Tibial nerve (tissue), 4 donors: ENCODE measurements around the gene SLC7A9. TPM values are rescaled to one million over a fixed set of nuclear protein-coding genes. Genes with fewer than 3 reads are reported as not detected.

Experiments used
- DNase-seq, 2 donors: peaks; one replicate each; pipeline ENCODE4 v3.0.0-alpha.2; 2019; ENCODE audit warnings: low spot score in 2 of 2
- H3K27ac ChIP-seq, 4 donors: fragments of 200-600 bp; sonication (generic) in 3 of 4; one replicate each; pipeline ENCODE4 v1.5.1; 2017 to 2019; ENCODE audit warnings: mild to moderate bottlenecking in 1 of 4
- H3K27me3 ChIP-seq, 2 donors: fragments of 200-600 bp; sonication (generic) in 1 of 2; one replicate each; pipeline versions ENCODE4 v1.5.1 to v1.6.0; 2017 to 2019
- H3K36me3 ChIP-seq, 3 donors: fragments of 200-600 bp; sonication (generic); one replicate each; pipeline ENCODE4 v1.5.1; 2018 to 2019
- H3K4me1 ChIP-seq, 4 donors: fragments of 200-600 bp; sonication (generic) in 3 of 4; one replicate each; pipeline ENCODE4 v1.5.1; 2017 to 2019
- H3K4me3 ChIP-seq, 4 donors: fragments of 200-600 bp; sonication (generic) in 3 of 4; one replicate each; pipeline ENCODE4 v1.5.1; 2017 to 2019; ENCODE audit warnings: mild to moderate bottlenecking in 1 of 4, moderate library complexity in 1 of 4
- H3K9me3 ChIP-seq, 4 donors: fragments of 200-600 bp; sonication (generic) in 3 of 4; one replicate each; pipeline ENCODE4 v1.5.1; 2017 to 2019
- EP300 ChIP-seq, 2 donors: sonication (generic); formaldehyde crosslinking; IDR thresholded peaks; one replicate each; pipeline ENCODE4 v1.6.1; 2017; ENCODE audit warnings: antibody characterized with exemption in 2 of 2, mild to moderate bottlenecking in 1 of 2
- POLR2A ChIP-seq, 2 donors: fragments of 450-650 bp; IDR thresholded peaks; one replicate each; pipeline ENCODE4 v1.6.1; 2017; ENCODE audit warnings: antibody characterized with exemption in 2 of 2, mild to moderate bottlenecking in 2 of 2, moderate library complexity in 2 of 2
- WGBS, 2 donors: methylation state at CpG; one replicate each; pipeline ENCODE4 v1.1.5; 2018; 5-methylcytosine and 5-hydroxymethylcytosine counted together
- total RNA-seq, 4 donors: library from RNA; depleted of rRNA; stranded (reverse); fragments of >200 nt; gene quantifications; one replicate each; pipeline ENCODE4 v1.1.0, GENCODE V29; 2016
- TF ChIP-seq, protein P1 (sequence below), 5 experiments: fragments of 200-600 bp in 3 of 5; fragments of 450-650 bp in 2 of 5; sonication (generic) in 3 of 5; IDR thresholded peaks; one replicate each; pipeline ENCODE4 v1.5.1; 2016 to 2019; ENCODE audit warnings: antibody characterized with exemption in 5 of 5, mild to moderate bottlenecking in 3 of 5, moderate library complexity in 2 of 5

Gene SLC7A9
- total RNA-seq, 4 donors from 2014 or later: 1.6 TPM; not detected in 3

GRCh38 chr19:32831611-32832010 lies 38.0 kb downstream of the SLC7A9 start:
- peaks cover 0 to 4% (median 0%) of the 10 kb centered on the region in 4 donors for H3K9me3 ChIP-seq
- H3K27ac ChIP-seq: no peak overlapping the region
- TF ChIP-seq POLR2A (IDR thresholded peaks at IDR 0.05) (no peak), EP300 (IDR thresholded peaks at IDR 0.05) (no peak)
- TF ChIP-seq, protein P1, sequence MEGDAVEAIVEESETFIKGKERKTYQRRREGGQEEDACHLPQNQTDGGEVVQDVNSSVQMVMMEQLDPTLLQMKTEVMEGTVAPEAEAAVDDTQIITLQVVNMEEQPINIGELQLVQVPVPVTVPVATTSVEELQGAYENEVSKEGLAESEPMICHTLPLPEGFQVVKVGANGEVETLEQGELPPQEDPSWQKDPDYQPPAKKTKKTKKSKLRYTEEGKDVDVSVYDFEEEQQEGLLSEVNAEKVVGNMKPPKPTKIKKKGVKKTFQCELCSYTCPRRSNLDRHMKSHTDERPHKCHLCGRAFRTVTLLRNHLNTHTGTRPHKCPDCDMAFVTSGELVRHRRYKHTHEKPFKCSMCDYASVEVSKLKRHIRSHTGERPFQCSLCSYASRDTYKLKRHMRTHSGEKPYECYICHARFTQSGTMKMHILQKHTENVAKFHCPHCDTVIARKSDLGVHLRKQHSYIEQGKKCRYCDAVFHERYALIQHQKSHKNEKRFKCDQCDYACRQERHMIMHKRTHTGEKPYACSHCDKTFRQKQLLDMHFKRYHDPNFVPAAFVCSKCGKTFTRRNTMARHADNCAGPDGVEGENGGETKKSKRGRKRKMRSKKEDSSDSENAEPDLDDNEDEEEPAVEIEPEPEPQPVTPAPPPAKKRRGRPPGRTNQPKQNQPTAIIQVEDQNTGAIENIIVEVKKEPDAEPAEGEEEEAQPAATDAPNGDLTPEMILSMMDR (IDR thresholded peaks at IDR 0.05): no peak
- no peak for DNase-seq
- H3K4me3 ChIP-seq: no peak overlapping the region
- 90 to 92% methylated on average over 5 of the region's 5 CpGs for WGBS, 2 donors
- H3K4me1 ChIP-seq: no peaks in the 10 kb centered on the region
- H3K27me3 ChIP-seq: no peaks in the 10 kb centered on the region
- H3K36me3 ChIP-seq: peaks cover 0 to 51% (median 0%) of the 10 kb centered on the region in 3 donors

DNA sequence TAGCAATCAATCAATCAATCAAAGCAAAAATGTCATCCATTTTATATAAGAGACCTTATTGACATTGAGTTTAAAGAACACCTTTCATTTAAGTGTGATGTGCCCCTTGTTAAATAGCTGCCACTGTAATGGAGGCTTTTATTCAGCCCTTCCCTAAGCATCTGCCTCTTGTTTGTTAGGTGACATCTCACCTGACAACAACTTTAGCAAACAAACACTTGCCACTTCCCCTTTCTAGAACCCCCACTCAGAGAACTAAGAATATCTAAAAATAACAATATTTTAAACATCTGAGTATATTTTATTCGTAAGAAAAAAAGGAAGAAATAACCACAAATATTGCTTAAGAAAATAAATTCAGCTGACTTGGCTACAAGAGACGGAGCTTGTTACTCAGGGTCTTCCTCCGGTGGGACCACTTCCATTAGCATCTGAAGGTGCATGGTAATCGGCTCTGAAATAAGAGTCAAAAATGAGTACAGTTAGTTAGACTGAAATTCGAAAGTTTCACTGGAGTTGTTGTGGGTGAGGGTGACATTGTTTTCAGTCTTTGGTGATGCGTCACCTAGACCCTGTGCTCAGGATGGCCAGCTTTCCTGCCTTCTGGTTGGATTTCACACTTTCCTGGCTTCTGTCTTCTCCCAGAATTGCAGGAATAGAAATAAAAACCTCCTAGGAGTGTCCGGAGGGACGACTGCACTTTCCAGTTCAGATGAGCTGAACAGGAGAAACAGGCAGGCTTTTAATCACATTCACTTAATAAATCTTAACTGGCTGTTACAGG lies 39.1 kb downstream of the SLC7A9 start:
- DNase-seq: no peak
- Histone ChIP-seq H3K4me1 (no peaks in the 10 kb centered on the region), H3K27ac (no peak overlapping the region), H3K36me3 (peaks cover 0 to 51% (median 0%) of the 10 kb centered on the region in 3 donors), H3K9me3 (peaks cover 0 to 4% (median 0%) of the 10 kb centered on the region in 4 donors), H3K4me3 (no peak overlapping the region), H3K27me3 (no peaks in the 10 kb centered on the region)
- 76 to 83% methylated on average over 8 of the region's 8 CpGs for WGBS, 2 donors
- TF ChIP-seq, protein P1 (IDR thresholded peaks at IDR 0.05): no peak
- no peak for TF ChIP-seq EP300 (IDR thresholded peaks at IDR 0.05)
- TF ChIP-seq POLR2A (IDR thresholded peaks at IDR 0.05): no peak

DNA sequence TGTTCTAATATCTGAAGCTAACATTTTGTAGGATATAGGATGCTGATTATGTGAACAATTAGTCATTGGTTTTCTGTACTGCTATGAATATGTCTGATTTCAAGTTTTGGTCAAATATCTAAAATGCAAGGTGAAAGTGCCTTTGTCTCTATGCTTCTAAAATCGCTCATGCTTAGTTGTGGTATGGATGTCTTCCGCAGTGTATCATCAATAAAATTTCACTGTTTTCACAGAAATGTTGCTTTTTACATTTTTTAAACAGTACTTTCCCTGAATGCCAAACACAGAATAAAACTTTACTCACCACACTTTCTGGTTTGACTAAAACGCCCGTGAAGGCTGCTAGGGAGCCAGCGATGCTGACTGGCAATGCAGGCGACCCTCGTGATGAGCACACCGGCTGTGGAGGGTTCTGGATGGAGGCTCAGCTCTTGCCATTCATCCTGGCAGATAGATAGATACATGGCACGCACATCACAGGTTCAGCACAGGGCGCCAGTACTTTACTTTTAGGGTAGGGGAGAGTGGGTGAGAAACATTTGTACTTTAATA lies 40.1 kb downstream of the SLC7A9 start:
- peaks cover 0 to 4% (median 0%) of the 10 kb centered on the region in 4 donors for H3K9me3 ChIP-seq
- H3K36me3 ChIP-seq: peaks cover 0 to 51% (median 0%) of the 10 kb centered on the region in 3 donors
- 88 to 95% methylated on average over 10 of the region's 10 CpGs for WGBS, 2 donors
- no peak overlapping the region for H3K27ac ChIP-seq
- no peak for DNase-seq
- H3K4me1 ChIP-seq: no peaks in the 10 kb centered on the region
- TF ChIP-seq POLR2A (IDR thresholded peaks at IDR 0.05): no peak
- TF ChIP-seq, protein P1 (IDR thresholded peaks at IDR 0.05): no peak
- TF ChIP-seq EP300 (IDR thresholded peaks at IDR 0.05): no peak
- H3K4me3 ChIP-seq: no peak overlapping the region
- H3K27me3 ChIP-seq: no peaks in the 10 kb centered on the region

GRCh38 chr19:32828643-32829344 lies 40.8 kb downstream of the SLC7A9 start:
- H3K4me3 ChIP-seq: no peak overlapping the region
- peaks cover 0 to 51% (median 0%) of the 10 kb centered on the region in 3 donors for H3K36me3 ChIP-seq
- peaks cover 0 to 6% (median 0%) of the 10 kb centered on the region in 4 donors for H3K9me3 ChIP-seq
- no peaks in the 10 kb centered on the region for H3K4me1 ChIP-seq
- DNase-seq: no peak
- H3K27me3 ChIP-seq: no peaks in the 10 kb centered on the region
- TF ChIP-seq POLR2A (IDR thresholded peaks at IDR 0.05) (no peak), EP300 (IDR thresholded peaks at IDR 0.05) (no peak)
- TF ChIP-seq, protein P1 (IDR thresholded peaks at IDR 0.05): no peak
- WGBS, 2 donors: 85 to 91% methylated on average over 15 of the region's 15 CpGs
- no peak overlapping the region for H3K27ac ChIP-seq
